HepG2 (cell line): ENCODE data around the gene ERMP1. TPM values are rescaled to one million over a fixed set of nuclear protein-coding genes. Genes with fewer than 3 reads are reported as not detected.

Experiments
- FOXC1 ChIP-seq: sonication (generic); formaldehyde crosslinking; IDR thresholded peaks from 2 replicates; pipeline ENCODE4 v1.8.0; 2022; ENCODE audit warnings: mild to moderate bottlenecking, missing genetic modification reagents, borderline replicate concordance
- KDM1A ChIP-seq: IDR thresholded peaks from 2 replicates; pipeline ENCODE4 v1.6.1; 2016; ENCODE audit warnings: missing compliant biosample characterization
- NONO ChIP-seq, 2 experiments: fragments of 450-650 bp in 1 of 2; sonication (generic) in 1 of 2; formaldehyde crosslinking in 1 of 2; IDR thresholded peaks in 1 of 2; conservative IDR thresholded peaks in 1 of 2; 2 replicates each; pipeline versions ENCODE4 v1.6.1 to v1.8.0; 2017 to 2022; ENCODE audit warnings: mild to moderate bottlenecking in 1 of 2, missing genetic modification reagents in 1 of 2, moderate library complexity in 1 of 2
- NR2C2 ChIP-seq: sonication (generic); formaldehyde crosslinking; IDR thresholded peaks from 2 replicates; pipeline ENCODE4 v1.4.0; 2020; ENCODE audit warnings: missing genetic modification reagents, mild to moderate bottlenecking, moderate library complexity, borderline replicate concordance
- RCOR2 ChIP-seq: IDR thresholded peaks from 2 replicates; pipeline ENCODE4 v1.6.1; 2016; ENCODE audit warnings: missing biosample characterization, missing genetic modification reagents
- XBP1 ChIP-seq: sonication (generic); formaldehyde crosslinking; IDR thresholded peaks from 2 replicates; pipeline ENCODE4 v1.5.0; 2020; ENCODE audit warnings: missing genetic modification reagents
- ZFP1 ChIP-seq: IDR thresholded peaks from 2 replicates; pipeline ENCODE4 v1.6.1; 2016
- ZNF101 ChIP-seq: sonication (generic); formaldehyde crosslinking; IDR thresholded peaks from 2 replicates; pipeline ENCODE4 v1.4.0; 2020; ENCODE audit warnings: mild to moderate bottlenecking, low read depth, missing genetic modification reagents, borderline replicate concordance
- ZNF350 ChIP-seq: sonication (generic); formaldehyde crosslinking; IDR thresholded peaks from 2 replicates; pipeline ENCODE4 v1.4.0; 2020; ENCODE audit warnings: mild to moderate bottlenecking, low read depth, missing genetic modification reagents, borderline replicate concordance
- ZNF570 ChIP-seq: sonication (generic); formaldehyde crosslinking; IDR thresholded peaks from 2 replicates; pipeline ENCODE4 v1.4.0; 2020; ENCODE audit warnings: mild to moderate bottlenecking, missing genetic modification reagents, borderline replicate concordance
- ZNF644 ChIP-seq: IDR thresholded peaks from 2 replicates; pipeline ENCODE4 v1.6.1; 2016; ENCODE audit warnings: low read depth
- ZNF674 ChIP-seq: sonication (generic); formaldehyde crosslinking; IDR thresholded peaks from 2 replicates; pipeline ENCODE4 v1.5.0; 2020; ENCODE audit warnings: low read depth, mild to moderate bottlenecking, missing genetic modification reagents
- ZNF775 ChIP-seq: sonication (generic); formaldehyde crosslinking; IDR thresholded peaks from 2 replicates; pipeline ENCODE4 v1.4.0; 2020; ENCODE audit warnings: missing genetic modification reagents, mild to moderate bottlenecking, moderate library complexity, borderline replicate concordance
- ZSCAN25 ChIP-seq: sonication (generic); formaldehyde crosslinking; IDR thresholded peaks from 2 replicates; pipeline ENCODE4 v1.8.0; 2022; ENCODE audit warnings: mild to moderate bottlenecking, missing genetic modification reagents
- ZSCAN9 ChIP-seq: IDR thresholded peaks from 2 replicates; pipeline ENCODE4 v1.6.1; 2016; ENCODE audit warnings: borderline replicate concordance
- polyA plus RNA-seq, 8 experiments: library from polyadenylated mRNA; depleted of rRNA in 3 of 8; stranded (reverse) in 7 of 8; unstranded in 1 of 8; fragments of >200 nt; fragmentation: Illumina TruSeq in 4 of 8; extraction: Trizol in 4 of 8; gene quantifications; 2 replicates each; pipeline versions ENCODE4 v1.2.1 to v1.2.3, GENCODE V29; 2011 to 2016; ENCODE audit warnings: low read depth in 4 of 8, missing spikeins in 1 of 8, mixed read lengths in 1 of 8; ENCODE audit not compliant: insufficient read depth in 1 of 8
- total RNA-seq, 5 experiments: library from RNA; depleted of rRNA; stranded (reverse); fragments of >200 nt; fragmentation: Illumina TruSeq; extraction: Trizol; gene quantifications; 2 replicates each; pipeline ENCODE4 v1.2.3, GENCODE V29; 2016; ENCODE audit warnings: low read depth in 1 of 5
- TF ChIP-seq, protein P1 (sequence below): sonication (generic); formaldehyde crosslinking; IDR thresholded peaks from 2 replicates; pipeline ENCODE4 v1.4.0; 2020; ENCODE audit warnings: mild to moderate bottlenecking, missing genetic modification reagents
- TF ChIP-seq, protein P2 (sequence below): sonication (generic); formaldehyde crosslinking; IDR thresholded peaks from 2 replicates; pipeline ENCODE4 v1.5.0; 2020; ENCODE audit warnings: missing genetic modification reagents
- TF ChIP-seq, protein P3 (sequence below): sonication (generic); formaldehyde crosslinking; IDR thresholded peaks from 2 replicates; pipeline ENCODE4 v1.9.0; 2021; ENCODE audit warnings: mild to moderate bottlenecking, missing genetic modification reagents
- TF ChIP-seq, protein P4 (sequence below): sonication (generic); formaldehyde crosslinking; IDR thresholded peaks from 2 replicates; pipeline ENCODE4 v1.4.0; 2020; ENCODE audit warnings: missing genetic modification reagents

Gene ERMP1
- total and polyA plus RNA-seq, 2 of the 13 experiments (the other 11 are each of a cell fraction or from before 2014, with no cell fraction given), result 40.9 to 65.4 TPM

DNA sequence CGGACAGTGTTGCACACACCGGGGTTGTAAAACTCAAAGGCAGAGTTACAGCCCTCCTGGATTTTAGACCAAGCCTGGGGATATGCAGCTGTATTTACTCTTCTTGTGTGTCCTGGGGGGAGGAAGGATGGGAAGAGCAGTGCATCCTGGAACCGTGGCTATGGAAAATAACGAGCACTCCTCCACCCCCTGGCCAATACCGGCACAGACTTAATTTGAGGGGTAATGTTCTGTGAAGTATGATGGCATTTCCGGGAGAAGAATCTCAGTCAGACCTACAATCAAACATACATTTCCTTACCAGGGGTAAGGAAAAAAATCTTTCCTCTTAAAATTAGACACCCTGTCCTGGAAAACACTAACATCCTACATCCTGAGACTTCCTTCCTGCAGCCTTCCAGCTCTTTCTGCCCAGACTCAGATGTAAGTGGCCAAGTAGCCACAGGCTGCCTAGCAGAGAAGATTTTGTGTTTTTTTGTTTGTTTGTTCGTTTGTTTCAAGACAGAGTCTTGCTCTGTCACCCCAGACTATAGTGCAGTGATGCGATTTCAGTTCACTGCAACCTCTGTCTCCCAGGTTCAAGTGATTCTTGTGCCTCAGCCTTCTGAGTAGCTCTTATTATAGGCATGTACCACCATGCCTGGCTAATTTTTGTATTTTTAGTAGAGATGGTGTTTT is 11.0 kb upstream of the ERMP1 start (continued):
- TF ChIP-seq ZNF350 (CRISPR knock-in tag) (no peak), RCOR2 (peak; percentile 77; the same call in 1 of the 2 replicates), KDM1A (CRISPR knock-in tag) (peak; percentile 46; the same call in 1 of the 2 replicates), ZNF101 (CRISPR knock-in tag) (no peak), ZFP1 (CRISPR knock-in tag) (0 out of 2 replicates have a peak, but pooled peaks have one; percentile 49), ZSCAN9 (CRISPR knock-in tag) (no peak), FOXC1 (CRISPR knock-in tag) (no peak), ZNF674 (CRISPR knock-in tag) (no peak), NR2C2 (CRISPR knock-in tag) (no peak), ZNF570 (CRISPR knock-in tag) (no peak), ZNF644 (CRISPR knock-in tag) (0 out of 2 replicates have a peak, but pooled peaks have one; percentile 17), XBP1 (CRISPR knock-in tag) (no peak), NONO (IDR thresholded peaks at IDR 0.05) (no peak), NONO (CRISPR knock-in tag; conservative IDR thresholded peaks at IDR 0.05) (peak; percentile 52; the same call in 1 of the 2 replicates), ZNF775 (CRISPR knock-in tag) (no peak), ZSCAN25 (no peak)
- TF ChIP-seq, protein P1, sequence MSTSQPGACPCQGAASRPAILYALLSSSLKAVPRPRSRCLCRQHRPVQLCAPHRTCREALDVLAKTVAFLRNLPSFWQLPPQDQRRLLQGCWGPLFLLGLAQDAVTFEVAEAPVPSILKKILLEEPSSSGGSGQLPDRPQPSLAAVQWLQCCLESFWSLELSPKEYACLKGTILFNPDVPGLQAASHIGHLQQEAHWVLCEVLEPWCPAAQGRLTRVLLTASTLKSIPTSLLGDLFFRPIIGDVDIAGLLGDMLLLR (CRISPR knock-in tag), result no peak
- TF ChIP-seq, protein P2, sequence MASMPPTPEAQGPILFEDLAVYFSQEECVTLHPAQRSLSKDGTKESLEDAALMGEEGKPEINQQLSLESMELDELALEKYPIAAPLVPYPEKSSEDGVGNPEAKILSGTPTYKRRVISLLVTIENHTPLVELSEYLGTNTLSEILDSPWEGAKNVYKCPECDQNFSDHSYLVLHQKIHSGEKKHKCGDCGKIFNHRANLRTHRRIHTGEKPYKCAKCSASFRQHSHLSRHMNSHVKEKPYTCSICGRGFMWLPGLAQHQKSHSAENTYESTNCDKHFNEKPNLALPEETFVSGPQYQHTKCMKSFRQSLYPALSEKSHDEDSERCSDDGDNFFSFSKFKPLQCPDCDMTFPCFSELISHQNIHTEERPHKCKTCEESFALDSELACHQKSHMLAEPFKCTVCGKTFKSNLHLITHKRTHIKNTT (CRISPR knock-in tag), result no peak
- TF ChIP-seq, protein P3, sequence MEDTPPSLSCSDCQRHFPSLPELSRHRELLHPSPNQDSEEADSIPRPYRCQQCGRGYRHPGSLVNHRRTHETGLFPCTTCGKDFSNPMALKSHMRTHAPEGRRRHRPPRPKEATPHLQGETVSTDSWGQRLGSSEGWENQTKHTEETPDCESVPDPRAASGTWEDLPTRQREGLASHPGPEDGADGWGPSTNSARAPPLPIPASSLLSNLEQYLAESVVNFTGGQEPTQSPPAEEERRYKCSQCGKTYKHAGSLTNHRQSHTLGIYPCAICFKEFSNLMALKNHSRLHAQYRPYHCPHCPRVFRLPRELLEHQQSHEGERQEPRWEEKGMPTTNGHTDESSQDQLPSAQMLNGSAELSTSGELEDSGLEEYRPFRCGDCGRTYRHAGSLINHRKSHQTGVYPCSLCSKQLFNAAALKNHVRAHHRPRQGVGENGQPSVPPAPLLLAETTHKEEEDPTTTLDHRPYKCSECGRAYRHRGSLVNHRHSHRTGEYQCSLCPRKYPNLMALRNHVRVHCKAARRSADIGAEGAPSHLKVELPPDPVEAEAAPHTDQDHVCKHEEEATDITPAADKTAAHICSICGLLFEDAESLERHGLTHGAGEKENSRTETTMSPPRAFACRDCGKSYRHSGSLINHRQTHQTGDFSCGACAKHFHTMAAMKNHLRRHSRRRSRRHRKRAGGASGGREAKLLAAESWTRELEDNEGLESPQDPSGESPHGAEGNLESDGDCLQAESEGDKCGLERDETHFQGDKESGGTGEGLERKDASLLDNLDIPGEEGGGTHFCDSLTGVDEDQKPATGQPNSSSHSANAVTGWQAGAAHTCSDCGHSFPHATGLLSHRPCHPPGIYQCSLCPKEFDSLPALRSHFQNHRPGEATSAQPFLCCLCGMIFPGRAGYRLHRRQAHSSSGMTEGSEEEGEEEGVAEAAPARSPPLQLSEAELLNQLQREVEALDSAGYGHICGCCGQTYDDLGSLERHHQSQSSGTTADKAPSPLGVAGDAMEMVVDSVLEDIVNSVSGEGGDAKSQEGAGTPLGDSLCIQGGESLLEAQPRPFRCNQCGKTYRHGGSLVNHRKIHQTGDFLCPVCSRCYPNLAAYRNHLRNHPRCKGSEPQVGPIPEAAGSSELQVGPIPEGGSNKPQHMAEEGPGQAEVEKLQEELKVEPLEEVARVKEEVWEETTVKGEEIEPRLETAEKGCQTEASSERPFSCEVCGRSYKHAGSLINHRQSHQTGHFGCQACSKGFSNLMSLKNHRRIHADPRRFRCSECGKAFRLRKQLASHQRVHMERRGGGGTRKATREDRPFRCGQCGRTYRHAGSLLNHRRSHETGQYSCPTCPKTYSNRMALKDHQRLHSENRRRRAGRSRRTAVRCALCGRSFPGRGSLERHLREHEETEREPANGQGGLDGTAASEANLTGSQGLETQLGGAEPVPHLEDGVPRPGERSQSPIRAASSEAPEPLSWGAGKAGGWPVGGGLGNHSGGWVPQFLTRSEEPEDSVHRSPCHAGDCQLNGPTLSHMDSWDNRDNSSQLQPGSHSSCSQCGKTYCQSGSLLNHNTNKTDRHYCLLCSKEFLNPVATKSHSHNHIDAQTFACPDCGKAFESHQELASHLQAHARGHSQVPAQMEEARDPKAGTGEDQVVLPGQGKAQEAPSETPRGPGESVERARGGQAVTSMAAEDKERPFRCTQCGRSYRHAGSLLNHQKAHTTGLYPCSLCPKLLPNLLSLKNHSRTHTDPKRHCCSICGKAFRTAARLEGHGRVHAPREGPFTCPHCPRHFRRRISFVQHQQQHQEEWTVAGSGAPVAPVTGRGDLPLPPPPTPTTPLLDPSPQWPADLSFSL (CRISPR knock-in tag), result no peak
- TF ChIP-seq, protein P4, sequence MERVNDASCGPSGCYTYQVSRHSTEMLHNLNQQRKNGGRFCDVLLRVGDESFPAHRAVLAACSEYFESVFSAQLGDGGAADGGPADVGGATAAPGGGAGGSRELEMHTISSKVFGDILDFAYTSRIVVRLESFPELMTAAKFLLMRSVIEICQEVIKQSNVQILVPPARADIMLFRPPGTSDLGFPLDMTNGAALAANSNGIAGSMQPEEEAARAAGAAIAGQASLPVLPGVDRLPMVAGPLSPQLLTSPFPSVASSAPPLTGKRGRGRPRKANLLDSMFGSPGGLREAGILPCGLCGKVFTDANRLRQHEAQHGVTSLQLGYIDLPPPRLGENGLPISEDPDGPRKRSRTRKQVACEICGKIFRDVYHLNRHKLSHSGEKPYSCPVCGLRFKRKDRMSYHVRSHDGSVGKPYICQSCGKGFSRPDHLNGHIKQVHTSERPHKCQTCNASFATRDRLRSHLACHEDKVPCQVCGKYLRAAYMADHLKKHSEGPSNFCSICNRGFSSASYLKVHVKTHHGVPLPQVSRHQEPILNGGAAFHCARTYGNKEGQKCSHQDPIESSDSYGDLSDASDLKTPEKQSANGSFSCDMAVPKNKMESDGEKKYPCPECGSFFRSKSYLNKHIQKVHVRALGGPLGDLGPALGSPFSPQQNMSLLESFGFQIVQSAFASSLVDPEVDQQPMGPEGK (CRISPR knock-in tag), result peak; percentile 96
